GM12865 (cell line): ENCODE measurements around the gene NPTN.

Experiments
- DNase-seq: peaks from one replicate; pipeline ENCODE4 v3.0.0; 2010; ENCODE audit warnings: low read depth
- H3K4me3 ChIP-seq: 2 replicates; pipeline ENCODE4 v1.5.1; 2011; ENCODE audit warnings: mild to moderate bottlenecking, low read depth, low read length, control low read depth
- TF ChIP-seq, protein P1 (sequence below): IDR thresholded peaks from 2 replicates; pipeline ENCODE4 v1.5.1; 2011; ENCODE audit warnings: low read length, control low read depth, low read depth, inconsistent platforms; ENCODE audit not compliant: insufficient read depth; ENCODE audit errors: missing control alignments

The NPTN gene

DNA sequence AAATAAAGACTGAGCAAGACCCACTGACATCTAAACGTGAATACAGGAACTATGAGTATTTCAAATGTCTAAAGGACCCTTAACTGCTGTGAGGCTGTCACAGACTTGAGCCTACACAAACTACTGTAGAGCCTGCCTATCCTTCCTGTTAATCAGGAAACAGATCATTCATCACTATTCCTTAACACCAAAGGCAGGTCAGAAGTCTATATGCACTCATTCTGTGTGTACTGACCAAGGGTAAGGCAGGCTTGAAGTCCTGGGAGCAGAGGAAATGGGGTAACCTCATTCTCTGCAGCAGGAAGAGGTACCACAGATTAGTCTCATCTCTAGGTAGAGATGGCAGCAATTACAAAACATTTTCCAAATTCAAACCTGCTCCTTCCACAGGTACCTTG is 30.7 kb downstream of the NPTN start:
- no peak for DNase-seq
- H3K4me3 ChIP-seq = no peak overlapping the region
- TF ChIP-seq, protein P1, sequence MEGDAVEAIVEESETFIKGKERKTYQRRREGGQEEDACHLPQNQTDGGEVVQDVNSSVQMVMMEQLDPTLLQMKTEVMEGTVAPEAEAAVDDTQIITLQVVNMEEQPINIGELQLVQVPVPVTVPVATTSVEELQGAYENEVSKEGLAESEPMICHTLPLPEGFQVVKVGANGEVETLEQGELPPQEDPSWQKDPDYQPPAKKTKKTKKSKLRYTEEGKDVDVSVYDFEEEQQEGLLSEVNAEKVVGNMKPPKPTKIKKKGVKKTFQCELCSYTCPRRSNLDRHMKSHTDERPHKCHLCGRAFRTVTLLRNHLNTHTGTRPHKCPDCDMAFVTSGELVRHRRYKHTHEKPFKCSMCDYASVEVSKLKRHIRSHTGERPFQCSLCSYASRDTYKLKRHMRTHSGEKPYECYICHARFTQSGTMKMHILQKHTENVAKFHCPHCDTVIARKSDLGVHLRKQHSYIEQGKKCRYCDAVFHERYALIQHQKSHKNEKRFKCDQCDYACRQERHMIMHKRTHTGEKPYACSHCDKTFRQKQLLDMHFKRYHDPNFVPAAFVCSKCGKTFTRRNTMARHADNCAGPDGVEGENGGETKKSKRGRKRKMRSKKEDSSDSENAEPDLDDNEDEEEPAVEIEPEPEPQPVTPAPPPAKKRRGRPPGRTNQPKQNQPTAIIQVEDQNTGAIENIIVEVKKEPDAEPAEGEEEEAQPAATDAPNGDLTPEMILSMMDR = no peak

- no peak for DNase-seq
Observed at GRCh38 chr15:73601451-73602445, 31.4 kb downstream of the NPTN start.

GRCh38 chr15:73600413-73601335 is 32.5 kb downstream of the NPTN start:
- DNase-seq = no peak
- TF ChIP-seq, protein P1 = no peak
- no peak overlapping the region for H3K4me3 ChIP-seq

More at GRCh38 chr15:73601451-73602445, 31.4 kb downstream of the NPTN start:
- H3K4me3 ChIP-seq = no peak overlapping the region
- TF ChIP-seq, protein P1 = no peak

DNA sequence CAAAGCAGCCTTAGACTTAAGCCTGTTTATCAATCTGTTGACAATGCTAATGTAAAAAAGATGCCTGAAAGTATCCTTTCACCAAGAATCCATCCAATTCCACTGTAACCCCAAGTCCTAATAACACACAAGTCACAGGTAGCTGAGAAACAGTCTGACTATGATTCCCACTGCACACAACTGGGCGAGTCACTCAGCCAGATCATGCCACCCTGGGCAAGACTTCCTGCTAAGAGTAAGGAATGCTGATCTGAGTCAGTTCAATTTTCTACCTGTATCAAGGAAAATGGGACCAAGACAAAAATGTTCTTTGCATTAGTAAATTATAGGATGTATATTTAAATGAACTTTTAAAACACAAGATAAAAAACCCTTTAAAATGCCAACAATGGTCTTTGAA is 33.3 kb downstream of the NPTN start:
- TF ChIP-seq, protein P1 = no peak
- DNase-seq = no peak
- H3K4me3 ChIP-seq = no peak overlapping the region

- TF ChIP-seq, protein P1 = no peak
- DNase-seq = no peak
- H3K4me3 ChIP-seq = no peak overlapping the region
Observed at GRCh38 chr15:73598530-73599160, 34.5 kb downstream of the NPTN start.

DNA sequence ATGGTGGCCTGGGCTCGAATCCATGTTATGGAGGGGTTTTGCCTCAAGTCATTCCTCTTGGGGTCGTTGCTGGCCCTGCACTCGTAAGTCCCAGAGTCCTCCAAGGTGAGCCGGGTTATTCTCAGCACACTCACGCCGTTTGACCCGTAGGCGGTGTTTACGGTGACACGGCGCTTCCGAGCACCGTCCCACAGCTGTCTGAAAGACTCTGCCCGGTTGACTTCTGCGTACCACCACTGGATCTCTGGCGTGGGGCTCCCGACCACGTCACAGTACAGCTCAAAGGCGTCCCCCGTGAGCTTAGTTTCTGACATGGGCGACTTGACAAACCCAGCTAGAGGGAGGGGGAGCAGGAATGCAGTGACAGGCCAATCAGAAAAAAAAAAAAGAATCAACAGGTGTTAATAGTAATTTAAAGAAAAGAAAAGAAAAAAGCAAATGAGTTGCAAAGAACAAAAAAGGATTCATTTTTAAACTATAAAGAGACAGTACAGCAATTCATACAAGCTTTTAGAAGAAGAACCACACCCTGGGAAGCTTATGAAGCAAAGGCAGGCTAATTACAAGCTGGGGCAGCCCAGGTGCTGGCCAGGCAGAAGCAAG is 36.1 kb downstream of the NPTN start:
- no peak for DNase-seq
- TF ChIP-seq, protein P1 = no peak
- H3K4me3 ChIP-seq = no peak overlapping the region
